HepG2 (cell line): Measurements from ENCODE around the gene TMED9. TPM values are rescaled to one million over a fixed set of nuclear protein-coding genes. Genes with fewer than 3 reads are reported as not detected.

Source experiments
- ARID4A ChIP-seq: sonication (generic); formaldehyde crosslinking; IDR thresholded peaks from 2 replicates; pipeline ENCODE4 v1.5.0; 2020; ENCODE audit warnings: mild to moderate bottlenecking, missing genetic modification reagents, borderline replicate concordance
- ATF4 ChIP-seq, 2 experiments: fragments of 450-650 bp in 1 of 2; sonication (generic) in 1 of 2; formaldehyde crosslinking; IDR thresholded peaks; 2 replicates each; pipeline versions ENCODE4 v1.5.0 to v1.8.0; 2020 to 2022; ENCODE audit warnings: mild to moderate bottlenecking in 1 of 2, missing genetic modification reagents in 1 of 2
- FOSL2 ChIP-seq: sonication (generic); formaldehyde crosslinking; IDR thresholded peaks from 2 replicates; pipeline ENCODE4 v1.4.0; 2020; ENCODE audit warnings: missing genetic modification reagents
- GATA4 ChIP-seq: sonication (generic); IDR thresholded peaks from 2 replicates; pipeline ENCODE4 v1.6.1; 2016; ENCODE audit warnings: antibody characterized with exemption, low read depth, borderline replicate concordance
- HIC2 ChIP-seq: sonication (generic); formaldehyde crosslinking; IDR thresholded peaks from 2 replicates; pipeline ENCODE4 v1.9.0; 2022; ENCODE audit warnings: low read depth, missing genetic modification reagents
- HNF4A ChIP-seq: sonication (generic); formaldehyde crosslinking; IDR thresholded peaks from 2 replicates; pipeline ENCODE4 v1.4.0; 2020; ENCODE audit warnings: missing genetic modification reagents
- HNF4G ChIP-seq, 2 experiments: sonication (generic) in 1 of 2; formaldehyde crosslinking in 1 of 2; IDR thresholded peaks; 2 replicates each; pipeline versions ENCODE4 v1.4.0 to v1.6.1; 2011 to 2020; ENCODE audit warnings: borderline replicate concordance in 2 of 2, low read depth in 2 of 2, mild to moderate bottlenecking in 2 of 2, low read length in 1 of 2, missing genetic modification reagents in 1 of 2, moderate library complexity in 1 of 2
- KAT8 ChIP-seq: IDR thresholded peaks from 2 replicates; pipeline ENCODE4 v1.6.1; 2016; ENCODE audit warnings: missing genetic modification reagents, missing compliant biosample characterization
- MEF2D ChIP-seq: sonication (generic); formaldehyde crosslinking; IDR thresholded peaks from 2 replicates; pipeline ENCODE4 v1.5.1; 2020; ENCODE audit warnings: mild to moderate bottlenecking, missing genetic modification reagents
- MTA1 ChIP-seq: sonication (generic); formaldehyde crosslinking; IDR thresholded peaks from 2 replicates; pipeline ENCODE4 v1.4.0; 2020; ENCODE audit warnings: missing genetic modification reagents, mild to moderate bottlenecking, borderline replicate concordance
- NFE2L1 ChIP-seq: sonication (generic); formaldehyde crosslinking; IDR thresholded peaks from 2 replicates; pipeline ENCODE4 v1.4.0; 2020; ENCODE audit warnings: missing genetic modification reagents, mild to moderate bottlenecking, borderline replicate concordance
- NFE2L2 ChIP-seq: fragments of 150-350 bp; IDR thresholded peaks from 2 replicates; pipeline ENCODE4 v1.6.1; 2014; ENCODE audit warnings: low read length
- ONECUT2 ChIP-seq: sonication (generic); formaldehyde crosslinking; IDR thresholded peaks from 2 replicates; pipeline ENCODE4 v1.4.0; 2020; ENCODE audit warnings: missing genetic modification reagents
- SIX4 ChIP-seq: sonication (generic); formaldehyde crosslinking; IDR thresholded peaks from 2 replicates; pipeline ENCODE4 v1.4.0; 2020; ENCODE audit warnings: missing genetic modification reagents
- SMAD9 ChIP-seq: sonication (generic); formaldehyde crosslinking; IDR thresholded peaks from 2 replicates; pipeline ENCODE4 v1.5.1; 2020; ENCODE audit warnings: mild to moderate bottlenecking, missing genetic modification reagents
- SOX5 ChIP-seq: IDR thresholded peaks from 2 replicates; pipeline ENCODE4 v1.6.1; 2016; ENCODE audit warnings: borderline replicate concordance
- ZBTB7B ChIP-seq: sonication (generic); formaldehyde crosslinking; IDR thresholded peaks from 2 replicates; pipeline ENCODE4 v1.4.0; 2020; ENCODE audit warnings: missing genetic modification reagents
- ZFP91 ChIP-seq: sonication (generic); formaldehyde crosslinking; IDR thresholded peaks from 2 replicates; pipeline ENCODE4 v1.9.0; 2022; ENCODE audit warnings: missing genetic modification reagents, mild to moderate bottlenecking, borderline replicate concordance
- ZNF12 ChIP-seq: sonication (generic); formaldehyde crosslinking; IDR thresholded peaks from 2 replicates; pipeline ENCODE4 v1.5.0; 2020; ENCODE audit warnings: missing genetic modification reagents
- ZNF260 ChIP-seq: sonication (generic); formaldehyde crosslinking; IDR thresholded peaks from 2 replicates; pipeline ENCODE4 v1.4.0; 2020; ENCODE audit warnings: missing genetic modification reagents, low read depth, mild to moderate bottlenecking, borderline replicate concordance
- ZNF3 ChIP-seq: IDR thresholded peaks from 2 replicates; pipeline ENCODE4 v1.7.0; 2017; ENCODE audit warnings: inconsistent platforms
- ZNF577 ChIP-seq: sonication (generic); formaldehyde crosslinking; IDR thresholded peaks from 2 replicates; pipeline ENCODE4 v1.4.0; 2020; ENCODE audit warnings: mild to moderate bottlenecking, low read depth, missing genetic modification reagents, borderline replicate concordance
- ZNF644 ChIP-seq: IDR thresholded peaks from 2 replicates; pipeline ENCODE4 v1.6.1; 2016; ENCODE audit warnings: low read depth
- polyA plus RNA-seq, 8 experiments: library from polyadenylated mRNA; depleted of rRNA in 3 of 8; stranded (reverse) in 7 of 8; unstranded in 1 of 8; fragments of >200 nt; fragmentation: Illumina TruSeq in 4 of 8; extraction: Trizol in 4 of 8; gene quantifications; 2 replicates each; pipeline versions ENCODE4 v1.2.1 to v1.2.3, GENCODE V29; 2011 to 2016; ENCODE audit warnings: low read depth in 4 of 8, missing spikeins in 1 of 8, mixed read lengths in 1 of 8; ENCODE audit not compliant: insufficient read depth in 1 of 8
- total RNA-seq, 5 experiments: library from RNA; depleted of rRNA; stranded (reverse); fragments of >200 nt; fragmentation: Illumina TruSeq; extraction: Trizol; gene quantifications; 2 replicates each; pipeline ENCODE4 v1.2.3, GENCODE V29; 2016; ENCODE audit warnings: low read depth in 1 of 5

Gene TMED9
- total and polyA plus RNA-seq, 2 of the 13 experiments (the other 11 are each of a cell fraction or from before 2014, with no cell fraction given): 161 to 350 TPM

GRCh38 chr5:177546258-177546741 is 45.7 kb upstream of the TMED9 start (continued):
- TF ChIP-seq HNF4G (IDR thresholded peaks at IDR 0.05; ENCODE audit: borderline replicate concordance, low read depth, low read length) (0 out of 2 replicates have a peak, but pooled peaks have one; percentile 12), HNF4G (CRISPR knock-in tag; IDR thresholded peaks at IDR 0.05; ENCODE audit: borderline replicate concordance, low read depth) (no peak), ZBTB7B (CRISPR knock-in tag) (no peak), ZNF260 (no peak), KAT8 (CRISPR knock-in tag) (no peak), MTA1 (no peak), HIC2 (CRISPR knock-in tag) (no peak), ONECUT2 (no peak), NFE2L1 (no peak), MEF2D (CRISPR knock-in tag) (no peak), ATF4 (CRISPR knock-in tag; IDR thresholded peaks at IDR 0.05) (0 out of 4 replicates have a peak, but pooled peaks of 1 of the 2 experiments have one; percentile 27), SIX4 (CRISPR knock-in tag) (no peak), ZNF644 (CRISPR knock-in tag) (peak; percentile 30; the same call in 1 of the 2 replicates), ZNF577 (no peak), ZNF12 (CRISPR knock-in tag) (peak; percentile 65), SMAD9 (CRISPR knock-in tag) (no peak), ZNF3 (CRISPR knock-in tag) (0 out of 2 replicates have a peak, but pooled peaks have one; percentile 24), NFE2L2 (no peak), GATA4 (no peak), ARID4A (CRISPR knock-in tag) (peak; percentile 36; the same call in 1 of the 2 replicates), SOX5 (CRISPR knock-in tag) (peak; percentile 74; the same call in 1 of the 2 replicates), HNF4A (peak; percentile 62), ZFP91 (CRISPR knock-in tag) (no peak), FOSL2 (CRISPR knock-in tag) (peak; percentile 98)
